ENCODE measurements around the gene CHD9.
A peak's percentile ranks its signal among the peaks of the same experiment; 100 is the strongest.

DNA sequence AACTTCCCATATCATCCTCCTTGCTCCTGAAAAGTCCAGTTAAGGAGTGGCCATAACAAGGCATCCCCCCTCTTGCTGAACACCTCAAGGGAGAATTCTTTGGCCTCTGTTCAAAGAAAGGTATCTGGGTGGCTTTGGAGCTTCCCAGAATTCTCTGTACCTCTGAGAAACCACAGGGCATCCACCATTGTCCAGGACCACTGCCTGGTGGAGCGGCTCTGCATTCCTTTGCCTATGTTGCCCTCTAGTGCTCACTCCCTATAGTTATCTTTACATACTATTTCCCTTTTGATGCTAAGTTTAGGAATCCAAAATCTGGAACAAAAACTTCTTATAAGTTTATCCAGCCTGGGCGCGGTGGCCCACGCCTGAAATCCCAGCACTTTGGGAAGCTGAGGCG, 32.4 kb upstream of the CHD9 start:
- TF ChIP-seq CTCF (IDR thresholded peaks at IDR 0.05) (peak in 3 of 4 experiments; percentile 39 to 64 (median 55)), POLR2AphosphoS5 (IDR thresholded peaks at IDR 0.05) (no peak), POLR2A (IDR thresholded peaks at IDR 0.05) (no peak)

Data from prostate gland (tissue), 2 donors.